Nucleus accumbens (tissue), 56 donors: Measurements from ENCODE around the gene PXMP4.

Experiments used
- DNase-seq, 56 donors: peaks; one replicate each; lab custom pipeline; 2025; lab: John Stamatoyannopoulos, UW

Gene PXMP4

GRCh38 chr20:33732166-33732970 is 12.3 kb upstream of the PXMP4 start:
- peak in 55 of 56 donors; percentile 58 to 96 (median 90) for DNase-seq

DNA sequence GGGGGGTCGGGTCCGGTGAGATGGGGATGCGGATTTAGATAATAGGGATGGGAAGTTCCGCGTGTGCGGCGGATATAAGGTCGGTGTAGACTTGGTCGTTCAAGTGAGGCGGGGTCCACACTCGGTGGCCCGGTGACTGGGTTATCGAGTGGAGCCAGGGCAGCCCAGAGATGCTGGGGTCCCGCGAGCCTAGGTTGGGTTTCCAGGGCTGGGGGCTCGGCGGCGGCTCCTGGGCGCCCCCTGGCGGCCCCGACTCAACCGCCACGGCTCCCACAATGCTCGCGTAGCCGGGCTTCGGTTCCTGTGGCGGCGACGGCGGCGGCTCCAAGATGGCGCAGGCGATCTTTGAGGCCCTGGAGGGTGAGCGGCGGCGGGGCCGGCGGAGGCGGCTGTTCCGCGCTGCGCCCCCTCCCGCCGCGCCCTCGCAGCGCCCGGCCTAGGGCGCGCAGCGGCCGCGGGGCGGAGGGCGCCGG is 11.6 kb upstream of the PXMP4 start, which contains the start of gene ZNF341:
TSS of gene ZNF341 (plus strand) at position 304 of the 473 bp plus-strand sequence. CDS start at position 330, 26 bp downstream.
- DNase-seq = peak; percentile 23 to 96 (median 90)

DNA sequence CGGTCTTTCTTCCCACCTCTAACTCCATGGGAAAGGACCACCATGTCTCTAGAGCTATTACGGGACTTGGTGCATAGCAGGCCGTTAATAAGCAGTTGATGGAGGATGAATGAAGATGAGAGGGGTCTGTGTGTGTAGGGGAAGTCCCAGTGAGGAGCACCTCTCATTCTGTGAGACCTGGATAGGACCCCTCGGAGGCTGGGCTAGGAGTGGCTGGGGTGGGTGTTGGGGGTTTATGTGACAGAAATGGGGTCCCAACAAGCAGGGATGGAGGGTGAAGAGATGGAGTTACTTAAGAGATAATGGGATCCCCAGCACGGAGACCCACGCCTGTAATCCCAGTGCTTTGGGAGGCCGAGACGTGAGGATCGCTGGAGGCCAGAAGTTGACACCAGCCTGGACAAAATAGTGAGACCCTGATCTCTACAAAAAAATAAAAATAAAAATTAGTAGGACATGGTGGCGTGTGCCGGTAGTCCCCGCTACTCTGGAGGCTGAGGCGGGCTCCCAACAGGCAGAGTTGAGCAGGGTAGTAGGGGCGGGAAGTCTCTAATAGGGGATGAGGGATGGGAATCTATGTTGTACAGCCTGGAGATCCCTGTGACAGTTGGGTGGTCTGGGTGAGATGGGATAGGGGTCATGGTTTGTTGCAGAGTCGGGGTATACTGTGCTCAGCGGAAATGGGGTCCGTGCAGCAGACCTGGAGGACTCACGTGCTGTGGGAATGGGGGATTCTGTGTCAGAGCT is 11.0 kb upstream of the PXMP4 start:
- DNase-seq = peak in 4 of 56 donors; percentile 13 to 51 (median 39)

DNA sequence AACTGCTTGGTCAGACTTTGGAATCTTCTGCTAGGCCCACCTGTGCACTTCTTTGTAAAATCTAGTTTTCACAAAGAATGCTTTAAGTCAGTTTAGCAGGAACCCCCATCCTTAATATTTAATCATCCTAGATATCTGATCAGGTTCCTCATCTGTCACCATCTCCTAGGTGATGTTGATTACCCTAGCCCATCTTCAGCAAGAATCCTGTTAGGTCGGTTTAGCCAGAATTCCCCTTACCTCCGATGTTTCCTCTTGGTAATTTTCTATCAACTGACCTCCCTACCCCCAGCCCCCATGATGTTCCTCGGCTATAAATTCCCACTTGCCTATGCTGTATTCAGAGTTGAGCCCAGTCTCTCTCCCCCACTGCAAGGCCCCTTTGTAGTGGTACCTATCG is 9.0 kb upstream of the PXMP4 start:
- DNase-seq = no peak

DNA sequence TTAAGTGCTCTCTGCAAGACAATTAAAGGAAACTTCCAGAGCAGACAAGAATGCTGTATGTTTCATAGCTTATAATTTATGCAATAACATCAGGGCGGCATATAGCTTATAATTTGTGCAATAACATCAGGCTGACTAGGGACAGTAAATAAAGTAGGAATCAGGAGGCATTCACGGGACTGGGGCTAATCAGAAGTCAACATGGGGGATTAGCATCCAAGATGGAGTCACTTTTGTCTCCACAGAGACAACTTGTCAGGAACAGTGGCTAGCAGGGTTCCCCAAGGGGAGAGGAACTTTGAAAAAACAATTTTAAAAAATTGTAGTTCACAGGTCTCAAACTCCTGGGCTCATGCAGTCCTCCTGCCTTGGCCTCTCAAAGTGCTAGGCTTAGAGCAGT is 8.4 kb upstream of the PXMP4 start:
- DNase-seq = no peak

DNA sequence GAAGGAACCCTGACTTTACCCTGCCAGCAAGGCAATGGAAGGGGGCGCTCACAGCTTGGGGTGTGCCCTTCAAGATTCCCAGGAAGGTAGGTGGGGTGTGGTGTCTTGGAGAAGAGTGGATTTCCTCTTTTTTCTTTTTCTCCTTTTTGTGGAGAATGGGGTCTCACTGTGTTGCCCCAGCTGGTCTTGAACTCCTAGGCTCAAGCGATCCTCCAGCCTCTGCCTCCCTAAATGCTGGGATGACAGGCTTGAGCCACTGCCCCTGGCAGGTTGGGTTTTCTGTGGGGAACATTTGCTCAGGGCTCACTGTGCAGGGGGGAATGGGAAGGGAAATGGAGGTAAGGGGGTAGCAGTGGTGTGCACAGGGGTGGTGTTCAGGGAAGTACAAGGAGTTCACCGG is 7.7 kb upstream of the PXMP4 start:
- no peak for DNase-seq

- DNase-seq = no peak
These were observed 7.0 kb upstream of the PXMP4 start for GRCh38 chr20:33727115-33727479.

DNA sequence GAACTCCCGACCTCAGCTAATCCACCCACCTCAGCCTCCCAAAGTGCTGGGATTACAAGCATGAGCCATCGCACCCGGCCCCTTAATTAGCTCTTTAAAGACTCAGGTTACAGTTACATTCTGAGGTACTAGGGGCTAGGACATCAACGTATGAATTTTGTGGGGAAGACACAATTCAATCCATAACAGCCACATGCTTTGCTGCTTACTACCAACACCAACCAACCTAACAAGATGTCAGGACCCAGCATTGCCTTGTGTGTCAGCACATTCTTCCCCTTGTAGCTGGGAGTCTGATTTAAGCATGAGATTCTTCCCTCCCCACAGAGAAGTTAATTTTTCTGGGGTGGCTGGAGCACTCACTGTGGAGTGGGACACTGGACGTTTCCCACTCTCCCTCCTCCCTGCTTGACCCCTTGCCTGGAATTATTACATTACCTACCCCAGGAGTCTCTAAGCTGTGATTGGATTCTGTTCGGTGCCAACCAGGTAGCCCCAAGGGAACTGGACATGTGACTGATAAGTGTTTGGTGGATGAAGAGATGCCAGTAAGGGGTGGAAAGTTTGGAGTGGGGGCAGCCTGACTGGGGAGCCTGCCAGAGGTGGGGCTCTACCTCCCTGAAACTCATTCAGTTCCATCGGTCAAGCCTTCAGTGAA is 5.6 kb upstream of the PXMP4 start:
- no peak for DNase-seq

DNA sequence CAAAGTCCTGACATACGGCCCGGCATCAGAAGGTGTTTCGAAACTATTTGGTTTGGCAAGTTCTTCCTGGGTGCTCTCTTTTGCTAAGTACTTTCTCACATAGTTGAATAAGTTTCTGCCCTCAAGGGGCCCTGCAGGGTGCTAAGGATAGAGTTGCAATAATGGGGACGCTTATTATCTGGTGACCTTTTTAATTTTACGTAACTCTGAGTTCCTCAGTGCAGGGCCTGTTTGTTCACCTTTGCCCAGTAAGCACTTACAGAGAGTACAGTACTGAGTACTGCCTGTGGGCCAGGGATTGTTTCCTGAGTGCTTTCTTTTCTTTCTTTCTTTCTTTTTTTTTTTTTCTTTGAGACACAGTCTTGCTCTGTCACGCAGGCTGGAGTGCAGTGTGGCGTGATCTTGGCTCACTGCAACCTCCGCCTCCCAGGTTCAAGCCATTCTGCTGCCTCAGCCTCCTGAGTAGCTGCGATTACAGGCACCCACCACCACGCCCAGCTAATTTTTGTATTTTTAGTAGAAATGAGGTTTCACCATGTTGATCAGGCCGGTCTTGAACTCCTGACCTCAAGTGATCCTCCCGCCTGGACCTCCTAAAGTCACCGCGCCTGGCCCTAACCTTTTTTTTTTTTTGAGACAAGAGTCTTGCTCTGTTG is 4.5 kb upstream of the PXMP4 start:
- no peak for DNase-seq

DNA sequence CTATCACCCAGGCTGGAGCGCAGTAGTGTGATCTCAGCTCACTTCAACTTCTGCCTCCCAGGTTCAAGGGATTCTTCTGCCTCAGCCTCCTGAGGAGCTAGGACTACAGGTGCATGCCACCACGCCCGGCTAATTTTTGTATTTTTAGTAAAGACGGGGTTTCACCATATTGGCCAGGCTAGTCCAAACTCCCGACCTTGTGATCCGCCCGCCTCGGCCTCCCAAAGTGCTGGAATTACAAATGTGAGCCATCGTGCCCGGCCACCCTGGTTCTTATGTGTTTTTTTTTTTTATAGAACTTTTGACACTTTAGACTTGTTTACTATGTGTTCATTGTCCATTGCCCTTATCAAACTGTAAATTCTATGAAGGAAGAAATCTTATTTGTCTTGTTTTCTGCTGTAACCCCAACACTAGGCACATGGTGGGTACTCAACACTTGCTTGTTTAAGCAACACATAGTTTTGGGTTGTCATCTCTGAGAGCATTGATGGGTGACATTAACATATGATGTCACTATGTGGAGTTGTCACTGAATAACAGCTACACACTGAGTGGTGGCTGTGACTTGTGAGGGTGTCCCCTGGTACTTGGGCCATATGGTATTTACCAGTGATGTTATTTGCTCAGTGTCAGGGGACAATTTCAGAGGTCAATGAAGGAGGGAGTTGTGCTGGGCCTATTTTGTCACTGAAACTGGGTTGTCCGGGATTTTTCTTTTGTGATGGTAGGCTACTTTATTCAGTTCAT is 1.5 kb upstream of the PXMP4 start:
- DNase-seq = no peak

- peak in 1 of 56 donors; percentile 51 for DNase-seq
These were observed 677 bp downstream of the PXMP4 start for GRCh38 chr20:33719277-33719988.

- DNase-seq = no peak
These were observed 3.6 kb downstream of the PXMP4 start for GRCh38 chr20:33716498-33716897.

DNA sequence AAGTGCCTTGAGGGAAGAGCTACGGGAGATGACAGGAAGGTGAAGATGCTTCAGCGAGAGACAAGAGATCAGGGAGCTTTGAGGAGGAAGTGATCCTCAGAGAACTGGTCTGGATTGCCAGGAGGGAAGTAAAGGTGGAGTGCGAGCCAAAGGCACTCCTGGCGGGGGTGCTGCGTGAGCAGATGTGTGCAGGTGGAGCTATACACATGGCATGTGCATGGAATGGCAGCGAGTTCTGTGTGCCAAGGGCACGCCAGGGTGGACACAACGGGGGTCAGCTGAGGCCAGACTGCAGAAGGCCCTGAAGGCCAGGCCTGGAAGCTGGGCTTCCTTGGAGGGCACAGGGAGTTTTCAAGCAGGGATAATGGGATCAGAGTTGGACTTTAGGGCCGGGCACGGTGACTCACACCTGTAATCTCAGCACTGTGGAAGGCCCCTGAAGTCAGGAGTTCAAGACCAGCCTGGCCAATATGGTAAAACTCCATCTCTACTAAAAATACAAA is 6.2 kb downstream of the PXMP4 start:
- no peak for DNase-seq

DNA sequence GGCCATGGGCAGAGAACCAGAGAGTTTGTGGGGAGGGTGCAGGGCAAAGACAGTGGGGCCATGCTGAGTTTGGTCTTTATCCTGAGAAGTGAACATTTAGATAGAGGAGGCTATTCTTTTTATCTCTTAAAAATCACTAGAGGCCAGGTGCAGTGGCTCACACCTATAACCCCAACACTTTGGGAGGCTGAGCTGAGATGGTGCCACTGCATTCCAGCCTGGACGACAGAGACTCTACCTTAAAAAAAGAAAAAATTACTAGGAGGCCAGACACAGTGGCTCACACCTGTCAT is 8.7 kb downstream of the PXMP4 start:
- DNase-seq = no peak

GRCh38 chr20:33710681-33711445 is 9.2 kb downstream of the PXMP4 start:
- DNase-seq = no peak

DNA sequence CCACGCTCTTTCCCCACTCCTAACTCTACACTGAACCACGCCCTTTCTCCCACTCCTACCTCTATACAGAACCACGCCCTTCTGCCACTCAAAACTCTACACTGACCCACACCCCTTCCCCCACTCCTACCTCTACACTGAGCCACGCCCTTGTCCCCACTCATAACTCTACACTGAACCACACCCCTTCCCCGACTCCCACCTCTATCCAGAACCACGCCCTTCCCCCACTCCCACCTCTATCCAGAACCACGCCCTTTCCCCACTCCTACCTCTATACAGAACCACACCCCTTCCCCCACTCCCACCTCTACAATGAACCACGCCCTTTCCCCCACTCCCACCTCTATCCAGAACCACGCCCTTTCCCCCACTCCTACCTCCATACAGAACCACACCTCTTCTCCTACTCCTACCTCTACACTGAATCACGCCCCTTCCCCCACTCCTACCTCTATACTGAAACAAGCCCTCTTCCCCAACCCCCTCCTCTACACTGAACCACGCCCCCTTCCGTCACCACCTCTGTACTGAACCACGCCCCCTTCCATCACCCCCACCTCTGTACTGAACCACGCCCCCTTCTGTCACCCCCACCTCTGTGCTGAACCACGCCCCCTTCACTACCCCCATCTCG is 10.1 kb downstream of the PXMP4 start:
- DNase-seq = no peak

DNA sequence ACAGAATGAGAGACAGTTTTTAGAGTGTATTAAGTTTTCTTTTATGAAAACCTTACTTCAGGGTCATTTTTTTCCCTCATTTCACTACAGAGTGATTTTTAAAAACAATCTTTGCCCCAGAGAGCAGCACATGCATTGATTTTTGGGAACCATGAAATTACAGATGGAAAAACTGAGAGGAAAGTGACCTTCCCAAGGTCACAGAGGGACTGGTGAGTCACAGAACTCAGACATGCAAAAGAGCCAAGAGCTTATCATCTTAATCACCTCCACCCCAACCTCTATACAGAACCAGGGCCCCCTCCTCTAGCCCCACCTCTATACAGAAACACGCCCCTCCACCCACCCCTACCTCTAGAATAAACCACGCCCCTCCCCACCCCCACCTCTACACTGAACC is 10.7 kb downstream of the PXMP4 start:
- DNase-seq = no peak

- DNase-seq = no peak
These were observed 12.4 kb downstream of the PXMP4 start for GRCh38 chr20:33707668-33708067.
